Activated naive CD8-positive, alpha-beta T cell treated with anti-CD3 and anti-CD28 coated beads, Interleukin-2, amount 10 ng/mL, durations not matched to agents 7 days and 5 days (primary cell): ENCODE data around the gene HIVEP3. TPM values are rescaled to one million over a fixed set of nuclear protein-coding genes. Genes with fewer than 3 reads are reported as not detected.

Experiments used
- ATAC-seq: fragments of 150-1000 bp; cut with Tn5 transposase; one replicate; pipeline ENCODE4 v1.10.0; 2021; ENCODE audit warnings: low read depth, moderate library complexity
- POLR2A ChIA-PET: fragments of 350-600 bp; sonication (Branson Sonifier 250); formaldehyde crosslinking; loops from one replicate; lab custom pipeline; 2021; ENCODE audit warnings: antibody characterized with exemption; lab: Charles Lee
- DNase-seq: peaks from one replicate; pipeline ENCODE4 v3.0.0; 2021
- H3K27ac Mint-ChIP-seq: one replicate; pipeline ENCODE4 v1.8.0; 2022; ENCODE audit warnings: mild to moderate bottlenecking, mixed read lengths
- H3K27me3 Mint-ChIP-seq: one replicate; pipeline ENCODE4 v1.8.0; 2022; ENCODE audit warnings: mild to moderate bottlenecking, moderate library complexity, mixed read lengths
- H3K36me3 Mint-ChIP-seq: one replicate; pipeline ENCODE4 v1.8.0; 2021; ENCODE audit warnings: mild to moderate bottlenecking, mixed read lengths
- H3K4me1 Mint-ChIP-seq: one replicate; pipeline ENCODE4 v1.8.0; 2021; ENCODE audit warnings: mixed read lengths
- H3K4me3 Mint-ChIP-seq: one replicate; pipeline ENCODE4 v1.8.0; 2022; ENCODE audit warnings: mild to moderate bottlenecking, moderate library complexity, mixed read lengths
- H3K9me3 Mint-ChIP-seq: one replicate; pipeline ENCODE4 v1.8.0; 2021; ENCODE audit warnings: mixed read lengths
- total RNA-seq, 2 experiments: library from RNA; stranded (reverse); gene quantifications; one replicate each; pipeline ENCODE4 v1.2.3, GENCODE V29; 2021

Gene HIVEP3
- total RNA-seq, 2 experiments from 2014 or later = 10.1 to 10.7 TPM

DNA sequence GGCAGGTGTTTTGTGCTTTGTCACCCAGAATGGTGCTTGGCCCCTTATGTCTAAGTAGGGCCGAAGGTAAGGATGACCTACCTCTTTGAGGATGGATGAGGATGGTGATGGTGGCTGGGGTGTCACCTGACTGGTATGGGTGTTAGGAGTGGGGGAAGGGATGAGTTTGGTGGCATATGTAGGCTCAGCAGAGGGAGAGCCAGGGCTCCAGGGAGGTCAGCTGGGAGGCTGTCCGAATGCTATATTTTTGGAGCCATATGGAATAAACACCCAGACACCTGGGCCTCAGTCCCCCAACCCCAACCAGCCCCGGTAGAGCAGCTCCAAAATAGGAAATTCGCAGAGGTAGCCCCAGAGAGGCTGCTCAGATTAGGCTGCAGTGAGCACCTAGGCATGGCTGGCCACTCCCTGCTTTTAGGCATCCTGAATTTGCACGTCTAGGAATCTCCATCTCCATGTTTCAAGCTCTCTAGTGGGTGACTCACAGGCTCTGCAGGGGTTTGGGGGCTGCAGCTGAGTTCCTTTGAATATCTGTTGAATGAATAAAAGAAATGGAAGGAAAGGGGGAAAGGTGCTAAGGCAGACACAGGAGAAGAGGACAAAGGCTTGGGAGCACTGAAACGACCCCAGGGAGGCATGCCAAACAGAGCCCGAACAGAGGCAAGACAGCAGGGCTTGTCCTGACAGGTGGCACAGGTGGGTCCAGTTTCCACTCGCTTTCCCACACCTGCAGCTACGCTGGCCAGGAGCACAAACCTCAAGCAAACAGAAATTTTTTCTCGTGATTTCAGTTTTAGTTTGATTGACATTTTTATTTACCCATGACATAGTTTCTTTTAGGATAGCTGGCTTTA lies 299.0 kb downstream of the HIVEP3 start:
- peaks cover 31% of the 10 kb centered on the region for H3K4me1 Mint-ChIP-seq
- POLR2A ChIA-PET = no interaction called here

GRCh38 chr1:41618871-41619270 lies 299.9 kb downstream of the HIVEP3 start:
- POLR2A ChIA-PET = no interaction called here
- H3K9me3 Mint-ChIP-seq = no peaks in the 10 kb centered on the region
- no peak overlapping the region for H3K4me3 Mint-ChIP-seq
- H3K27ac Mint-ChIP-seq = no peak overlapping the region
- no peaks in the 10 kb centered on the region for H3K36me3 Mint-ChIP-seq
- peaks cover 28% of the 10 kb centered on the region for H3K4me1 Mint-ChIP-seq
- no peak for DNase-seq
- H3K27me3 Mint-ChIP-seq = no peaks in the 10 kb centered on the region
- no peak for ATAC-seq

More for the DNA sequence above, 299.0 kb downstream of the HIVEP3 start:
- Mint-ChIP-seq H3K27ac (no peak overlapping the region), H3K36me3 (no peaks in the 10 kb centered on the region), H3K9me3 (no peaks in the 10 kb centered on the region), H3K4me3 (no peak overlapping the region), H3K27me3 (no peaks in the 10 kb centered on the region)
- ATAC-seq (no peak), DNase-seq (no peak)

DNA sequence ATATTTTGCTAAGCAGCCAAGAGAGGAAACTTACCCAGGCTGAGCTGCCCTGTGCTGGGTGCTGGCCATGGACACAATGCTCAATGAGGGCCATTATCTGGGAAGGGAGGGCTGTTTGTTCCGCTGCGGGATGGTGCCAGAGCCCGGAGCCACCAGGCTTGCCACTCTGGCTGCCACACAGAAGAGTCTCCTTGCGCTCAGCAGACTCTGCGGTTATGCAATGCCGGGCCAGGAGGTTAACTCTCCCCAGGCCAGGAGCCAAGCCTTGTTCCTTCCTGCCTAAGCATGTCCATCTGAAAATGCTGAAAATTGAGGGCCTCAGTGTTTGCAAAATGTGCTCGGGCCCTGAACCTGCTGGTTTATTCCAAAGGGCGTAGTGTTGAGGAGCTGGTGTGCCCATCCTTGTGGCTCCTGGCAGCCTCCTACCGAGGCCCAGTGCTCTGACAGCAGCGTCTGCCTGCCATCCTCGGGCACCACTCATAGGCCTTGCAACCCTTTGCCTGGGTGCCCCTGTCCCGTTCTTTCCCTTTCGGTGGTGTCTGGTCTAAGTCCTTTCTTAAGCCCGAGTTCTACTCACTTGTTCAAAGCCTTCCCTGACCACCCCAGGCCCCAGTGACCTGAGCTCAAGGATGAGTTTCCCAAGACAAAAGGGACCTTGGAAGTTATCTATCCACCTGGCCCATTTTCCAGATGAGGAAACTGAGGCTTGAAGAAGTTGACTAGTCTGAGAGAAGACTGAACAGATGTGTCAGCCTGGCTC lies 300.5 kb downstream of the HIVEP3 start:
- no peak for DNase-seq
- H3K27ac Mint-ChIP-seq = no peak overlapping the region
- no peak overlapping the region for H3K4me3 Mint-ChIP-seq
- H3K27me3 Mint-ChIP-seq = no peaks in the 10 kb centered on the region
- H3K36me3 Mint-ChIP-seq = no peaks in the 10 kb centered on the region
- POLR2A ChIA-PET = no interaction called here
- H3K9me3 Mint-ChIP-seq = no peaks in the 10 kb centered on the region
- H3K4me1 Mint-ChIP-seq = peaks cover 22% of the 10 kb centered on the region
- ATAC-seq = no peak

GRCh38 chr1:41617336-41617735 lies 301.4 kb downstream of the HIVEP3 start:
- Mint-ChIP-seq H3K36me3 (no peaks in the 10 kb centered on the region), H3K27me3 (no peaks in the 10 kb centered on the region), H3K4me3 (no peak overlapping the region), H3K9me3 (no peaks in the 10 kb centered on the region), H3K4me1 (peaks cover 14% of the 10 kb centered on the region), H3K27ac (no peak overlapping the region)
- ATAC-seq = no peak
- POLR2A ChIA-PET = interaction anchor here (0.5 kb wide), 1 partner anchor 234 kb away, joined by 12 read pairs; no protein-coding TSS in a partner anchor
- no peak for DNase-seq

GRCh38 chr1:41616563-41616962 lies 302.2 kb downstream of the HIVEP3 start:
- no peak for DNase-seq
- H3K27ac Mint-ChIP-seq = no peak overlapping the region
- no peaks in the 10 kb centered on the region for H3K27me3 Mint-ChIP-seq
- peaks cover 12% of the 10 kb centered on the region for H3K4me1 Mint-ChIP-seq
- no peaks in the 10 kb centered on the region for H3K9me3 Mint-ChIP-seq
- POLR2A ChIA-PET = interaction anchor here (0.5 kb wide), 1 partner anchor 235 kb away, joined by 12 read pairs; no protein-coding TSS in a partner anchor
- H3K36me3 Mint-ChIP-seq = no peaks in the 10 kb centered on the region
- ATAC-seq = no peak
- H3K4me3 Mint-ChIP-seq = no peak overlapping the region

DNA sequence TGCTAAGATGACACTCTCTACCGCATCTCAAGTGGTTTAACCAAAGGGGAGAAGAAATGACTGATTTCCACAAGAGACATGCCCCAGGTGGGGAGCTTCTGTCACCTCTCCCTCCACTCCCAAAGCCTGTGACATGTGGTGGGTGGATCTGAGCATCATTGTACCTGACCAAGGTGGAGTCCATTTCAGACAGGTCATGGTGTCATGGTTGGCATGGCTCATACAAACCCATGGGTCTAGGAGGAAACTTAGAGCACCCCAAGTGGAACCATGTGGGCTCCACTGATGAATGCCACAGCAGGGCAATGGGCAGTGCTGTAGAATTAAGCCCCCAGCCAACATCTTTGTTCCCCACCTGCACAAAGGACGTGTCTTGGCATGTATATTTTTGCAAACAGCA lies 302.7 kb downstream of the HIVEP3 start:
- Mint-ChIP-seq H3K4me1 (peaks cover 12% of the 10 kb centered on the region), H3K9me3 (no peaks in the 10 kb centered on the region), H3K27ac (no peak overlapping the region), H3K27me3 (no peaks in the 10 kb centered on the region), H3K36me3 (no peaks in the 10 kb centered on the region), H3K4me3 (no peak overlapping the region)
- DNase-seq = no peak
- POLR2A ChIA-PET = no interaction called here
- ATAC-seq = no peak

DNA sequence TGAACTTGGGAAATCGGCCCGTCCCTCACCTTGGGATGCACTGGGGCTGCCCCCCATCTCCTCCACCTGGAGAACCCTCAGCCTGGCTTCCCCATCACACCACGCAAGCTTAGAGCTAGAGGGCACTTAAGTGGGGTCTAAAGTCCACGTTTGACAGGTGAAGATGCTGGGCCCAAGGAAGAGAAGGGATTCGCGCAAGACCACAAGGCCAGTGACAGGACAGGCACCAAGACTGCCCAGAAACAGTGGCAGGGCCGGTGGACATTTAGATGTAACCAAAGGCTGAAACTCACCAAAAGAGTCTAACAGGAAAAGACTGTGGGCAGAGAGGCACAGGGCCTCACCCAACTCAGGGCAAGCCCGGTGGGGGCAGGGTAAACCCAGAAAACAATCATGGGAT lies 303.4 kb downstream of the HIVEP3 start:
- no peak overlapping the region for H3K27ac Mint-ChIP-seq
- no peaks in the 10 kb centered on the region for H3K27me3 Mint-ChIP-seq
- no peak overlapping the region for H3K4me3 Mint-ChIP-seq
- no peak for DNase-seq
- POLR2A ChIA-PET = no interaction called here
- H3K9me3 Mint-ChIP-seq = no peaks in the 10 kb centered on the region
- peaks cover 8% of the 10 kb centered on the region for H3K4me1 Mint-ChIP-seq
- no peaks in the 10 kb centered on the region for H3K36me3 Mint-ChIP-seq
- ATAC-seq = no peak

DNA sequence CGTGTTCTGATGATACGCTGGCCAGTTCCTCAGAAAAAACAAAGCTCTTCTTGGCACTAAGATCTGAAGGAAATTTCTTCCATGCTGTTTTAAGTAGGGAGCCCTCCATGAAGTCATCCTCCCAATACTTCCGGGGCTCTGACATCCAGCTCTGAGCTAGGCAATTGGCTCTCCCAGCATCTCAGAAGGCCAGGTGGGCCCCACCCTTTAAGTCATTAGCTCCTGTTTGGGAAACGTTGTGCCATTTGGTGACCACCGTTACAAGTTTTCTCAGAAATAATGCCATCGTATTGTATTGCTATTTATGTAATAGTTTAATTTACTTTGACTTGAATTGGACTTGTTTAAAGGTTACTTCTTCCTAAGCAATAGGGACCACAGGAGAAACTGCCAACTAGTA lies 303.9 kb downstream of the HIVEP3 start:
- Mint-ChIP-seq H3K4me1 (peaks cover 8% of the 10 kb centered on the region), H3K9me3 (no peaks in the 10 kb centered on the region), H3K27ac (no peak overlapping the region), H3K27me3 (no peaks in the 10 kb centered on the region), H3K36me3 (no peaks in the 10 kb centered on the region), H3K4me3 (no peak overlapping the region)
- DNase-seq (no peak), ATAC-seq (no peak)
- POLR2A ChIA-PET = no interaction called here

- no peak for DNase-seq
- Mint-ChIP-seq H3K27ac (no peak overlapping the region), H3K4me3 (no peak overlapping the region), H3K9me3 (no peaks in the 10 kb centered on the region), H3K36me3 (no peaks in the 10 kb centered on the region), H3K27me3 (no peaks in the 10 kb centered on the region), H3K4me1 (peaks cover 8% of the 10 kb centered on the region)
- ATAC-seq = no peak
- POLR2A ChIA-PET = no interaction called here
Measured at GRCh38 chr1:41613689-41614574, 304.8 kb downstream of the HIVEP3 start.

DNA sequence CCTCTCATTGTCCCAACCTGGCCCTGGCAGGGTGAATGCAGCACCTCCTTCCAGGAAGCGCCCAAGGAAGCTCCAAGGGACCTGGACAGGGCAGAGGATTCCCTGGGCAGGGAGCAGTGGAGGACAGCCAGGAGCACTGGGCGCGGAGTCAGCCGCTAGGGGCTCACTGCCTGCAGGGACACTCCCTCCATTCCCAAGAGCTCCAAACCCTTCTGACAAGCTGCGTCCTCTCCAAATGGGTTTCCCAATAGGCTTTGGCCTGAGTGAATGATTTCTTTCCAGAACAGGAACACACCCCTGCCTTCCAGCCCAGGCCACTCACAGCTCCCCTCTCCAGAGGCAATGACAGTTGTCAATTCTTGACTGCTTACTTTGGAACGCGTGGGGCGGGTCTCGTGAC lies 305.8 kb downstream of the HIVEP3 start:
- POLR2A ChIA-PET = no interaction called here
- Mint-ChIP-seq H3K27ac (no peak overlapping the region), H3K9me3 (no peaks in the 10 kb centered on the region), H3K4me3 (no peak overlapping the region), H3K27me3 (no peaks in the 10 kb centered on the region), H3K36me3 (no peaks in the 10 kb centered on the region), H3K4me1 (peaks cover 8% of the 10 kb centered on the region)
- DNase-seq (no peak), ATAC-seq (no peak)

- H3K27me3 Mint-ChIP-seq = no peaks in the 10 kb centered on the region
- DNase-seq (no peak), ATAC-seq (no peak)
- no peak overlapping the region for H3K4me3 Mint-ChIP-seq
- H3K27ac Mint-ChIP-seq = no peak overlapping the region
- POLR2A ChIA-PET = no interaction called here
- peaks cover 4% of the 10 kb centered on the region for H3K36me3 Mint-ChIP-seq
- H3K4me1 Mint-ChIP-seq = peaks cover 8% of the 10 kb centered on the region
- peaks cover 1% of the 10 kb centered on the region for H3K9me3 Mint-ChIP-seq
Measured at GRCh38 chr1:41611932-41612450, 306.7 kb downstream of the HIVEP3 start.

DNA sequence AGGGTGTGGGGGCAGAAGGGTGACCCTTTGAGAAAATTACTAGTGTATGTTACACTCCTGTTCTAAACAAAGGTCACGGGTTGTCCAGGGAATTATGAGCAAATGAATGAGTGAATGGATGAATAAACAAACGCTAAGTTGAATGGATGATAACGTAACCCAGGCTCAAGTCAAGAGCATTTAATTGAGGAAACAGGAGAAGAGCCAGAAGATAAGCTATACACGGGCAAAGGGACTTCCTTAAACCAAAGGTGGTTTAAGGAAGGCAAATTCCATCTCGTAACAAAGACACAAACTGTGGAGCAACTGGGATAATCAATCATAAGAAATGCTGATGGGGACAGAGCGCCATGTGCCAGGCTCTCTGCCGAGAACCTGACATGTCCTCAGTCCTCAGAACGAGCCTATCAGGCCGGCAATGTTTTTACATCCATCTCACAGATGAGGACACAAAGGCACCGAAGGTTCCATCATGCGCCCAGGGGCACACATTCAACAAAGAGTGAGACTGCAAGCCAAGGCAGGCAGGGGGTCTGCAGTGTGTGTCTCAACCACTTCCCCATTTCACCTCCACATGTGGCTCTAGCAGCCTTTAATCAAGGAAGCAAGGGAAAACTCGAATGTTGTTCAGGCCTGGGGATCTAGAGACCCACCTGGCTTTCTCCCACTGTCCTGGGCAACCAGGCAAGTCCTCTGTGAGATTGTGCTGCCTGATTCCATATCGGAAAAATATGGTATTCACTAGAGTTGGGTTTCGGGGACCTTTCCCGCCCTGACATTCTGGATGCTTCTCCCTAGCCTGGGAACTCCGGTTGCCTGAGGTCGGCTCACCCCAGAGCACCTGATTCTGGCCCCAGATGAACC lies 307.4 kb downstream of the HIVEP3 start:
- DNase-seq (no peak), ATAC-seq (no peak)
- H3K9me3 Mint-ChIP-seq = peaks cover 2% of the 10 kb centered on the region
- H3K27ac Mint-ChIP-seq = no peak overlapping the region
- POLR2A ChIA-PET = no interaction called here
- no peaks in the 10 kb centered on the region for H3K27me3 Mint-ChIP-seq
- H3K4me3 Mint-ChIP-seq = no peak overlapping the region
- peaks cover 5% of the 10 kb centered on the region for H3K36me3 Mint-ChIP-seq
- peaks cover 9% of the 10 kb centered on the region for H3K4me1 Mint-ChIP-seq
